ENCODE measurements around the gene SLC15A4. TPM values are rescaled to one million over a fixed set of nuclear protein-coding genes. Genes with fewer than 3 reads are reported as not detected.
"Not testable (repeated sequence)": the region's sequence is repeated elsewhere in the genome, so short reads cannot be mapped to it uniquely, and the experiment has no call there.

The SLC15A4 gene
- total RNA-seq, 1 experiment from 2014 or later, result 14.3 TPM

DNA sequence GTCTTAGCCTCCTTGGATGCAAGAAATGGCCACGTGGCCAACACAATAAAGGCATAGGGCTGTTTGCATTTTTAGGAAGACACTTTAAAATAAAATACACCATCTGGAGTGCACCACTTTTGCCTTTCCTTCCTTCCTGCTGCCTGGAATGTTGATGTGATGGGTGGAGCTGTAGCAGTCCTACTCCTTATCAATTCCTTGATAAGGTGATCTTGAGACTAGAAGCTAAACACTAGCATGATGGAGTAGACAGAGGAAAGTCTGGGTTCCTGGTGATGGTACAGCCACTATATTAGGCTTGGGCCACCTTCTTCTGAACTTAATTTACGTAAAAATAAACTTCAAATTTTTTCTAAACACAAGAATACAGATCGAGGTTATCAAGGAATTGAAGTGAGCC is 26.6 kb upstream of the SLC15A4 start:
- no peak for DNase-seq
- H3K79me2 ChIP-seq (ENCODE audit: low read depth), result no peaks in the 10 kb centered on the region
- TF ChIP-seq EZH2 (IDR thresholded peaks at IDR 0.05; ENCODE audit: low read depth), result no peak
- TF ChIP-seq, protein P1, sequence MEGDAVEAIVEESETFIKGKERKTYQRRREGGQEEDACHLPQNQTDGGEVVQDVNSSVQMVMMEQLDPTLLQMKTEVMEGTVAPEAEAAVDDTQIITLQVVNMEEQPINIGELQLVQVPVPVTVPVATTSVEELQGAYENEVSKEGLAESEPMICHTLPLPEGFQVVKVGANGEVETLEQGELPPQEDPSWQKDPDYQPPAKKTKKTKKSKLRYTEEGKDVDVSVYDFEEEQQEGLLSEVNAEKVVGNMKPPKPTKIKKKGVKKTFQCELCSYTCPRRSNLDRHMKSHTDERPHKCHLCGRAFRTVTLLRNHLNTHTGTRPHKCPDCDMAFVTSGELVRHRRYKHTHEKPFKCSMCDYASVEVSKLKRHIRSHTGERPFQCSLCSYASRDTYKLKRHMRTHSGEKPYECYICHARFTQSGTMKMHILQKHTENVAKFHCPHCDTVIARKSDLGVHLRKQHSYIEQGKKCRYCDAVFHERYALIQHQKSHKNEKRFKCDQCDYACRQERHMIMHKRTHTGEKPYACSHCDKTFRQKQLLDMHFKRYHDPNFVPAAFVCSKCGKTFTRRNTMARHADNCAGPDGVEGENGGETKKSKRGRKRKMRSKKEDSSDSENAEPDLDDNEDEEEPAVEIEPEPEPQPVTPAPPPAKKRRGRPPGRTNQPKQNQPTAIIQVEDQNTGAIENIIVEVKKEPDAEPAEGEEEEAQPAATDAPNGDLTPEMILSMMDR (conservative IDR thresholded peaks at IDR 0.05), result no peak
- ChIA-PET CTCF (no interaction called here), POLR2A (ENCODE audit: unreplicated experiment) (no interaction called here)
- H3K4me1 ChIP-seq (replicated peaks; ENCODE audit: insufficient read depth), result no peaks in the 10 kb centered on the region
- BruUV-seq (replicated peaks), result no TSS peak
- no peaks in the 10 kb centered on the region for H3K9me2 ChIP-seq (ENCODE audit: insufficient read depth)
- H3K4me3 ChIP-seq, result no peak overlapping the region
- peaks cover 50% of the 10 kb centered on the region for H3K27me3 ChIP-seq (ENCODE audit: insufficient read depth, low read depth)
- H3F3A ChIP-seq (ENCODE audit: insufficient read depth, low read depth), result no peaks in the 10 kb centered on the region
- H3K9me3 ChIP-seq (ENCODE audit: insufficient read depth, low read depth), result no peaks in the 10 kb centered on the region
- intact Hi-C loops (cut with micrococcal nuclease; ENCODE audit: unreplicated experiment), result no loop called here
- no peak overlapping the region for H3K4me2 ChIP-seq
- no peak overlapping the region for H3K27ac ChIP-seq
- no peaks in the 10 kb centered on the region for H4K20me1 ChIP-seq (ENCODE audit: insufficient read depth)
- H3K36me3 ChIP-seq (ENCODE audit: low read depth), result no peaks in the 10 kb centered on the region
- no peak overlapping the region for H2AFZ ChIP-seq

DNA sequence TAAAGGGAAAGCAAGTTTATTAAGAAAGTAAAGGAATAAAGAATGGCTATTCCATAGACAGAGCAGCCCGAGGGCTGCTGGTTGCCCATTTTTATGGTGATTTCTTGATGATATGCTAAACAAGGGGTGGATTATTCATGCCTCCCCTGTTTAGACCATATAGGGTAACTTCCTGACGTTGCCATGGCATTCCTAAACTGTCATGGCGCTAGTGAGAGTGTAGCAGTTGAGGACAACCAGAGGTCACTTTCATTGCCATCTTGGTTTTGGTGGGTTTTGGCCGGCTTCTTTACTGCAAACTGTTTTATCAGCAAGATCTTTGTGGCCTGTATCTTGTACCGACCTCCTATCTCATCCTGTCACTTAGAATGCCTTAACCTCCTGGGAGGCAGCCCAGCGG is 26.0 kb upstream of the SLC15A4 start:
- H3K9me2 ChIP-seq (ENCODE audit: insufficient read depth); POLR2A ChIA-PET (ENCODE audit: unreplicated experiment); BruUV-seq (replicated peaks); intact Hi-C loops (cut with micrococcal nuclease; ENCODE audit: unreplicated experiment); H3K79me2 ChIP-seq (ENCODE audit: low read depth); H4K20me1 ChIP-seq (ENCODE audit: insufficient read depth); H3K4me1 ChIP-seq (replicated peaks; ENCODE audit: insufficient read depth); H2AFZ ChIP-seq; H3K9me3 ChIP-seq (ENCODE audit: insufficient read depth, low read depth); H3F3A ChIP-seq (ENCODE audit: insufficient read depth, low read depth); DNase-seq; H3K27ac ChIP-seq; H3K36me3 ChIP-seq (ENCODE audit: low read depth); H3K4me3 ChIP-seq; H3K4me2 ChIP-seq; CTCF ChIA-PET: not testable (repeated sequence)
- peaks cover 44% of the 10 kb centered on the region for H3K27me3 ChIP-seq (ENCODE audit: insufficient read depth, low read depth)

DNA sequence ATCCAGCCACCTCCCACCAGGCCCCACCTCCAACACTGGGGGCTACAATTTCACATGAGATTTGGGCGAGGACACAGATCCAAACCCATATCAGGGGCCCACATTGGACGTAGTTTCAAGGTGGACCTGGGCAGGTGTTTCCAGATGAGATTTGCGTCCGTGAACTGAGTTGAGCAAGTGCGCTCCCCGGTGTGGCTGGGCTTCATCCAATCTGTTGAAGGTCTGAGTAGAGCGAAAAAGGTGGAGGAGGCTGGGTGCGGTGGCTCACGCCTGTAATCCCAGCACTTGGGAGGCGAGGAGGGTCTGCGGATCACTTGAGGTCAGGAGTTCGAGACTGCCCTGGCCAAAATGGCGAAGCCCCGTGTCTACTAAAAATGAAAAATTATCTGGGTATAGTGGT is 24.6 kb upstream of the SLC15A4 start:
- ChIA-PET POLR2A (ENCODE audit: unreplicated experiment) (no interaction called here), CTCF (no interaction called here)
- intact Hi-C loops (cut with micrococcal nuclease; ENCODE audit: unreplicated experiment), result no loop called here
- Histone ChIP-seq H3K4me3 (no peak overlapping the region), H3F3A (ENCODE audit: insufficient read depth, low read depth) (no peaks in the 10 kb centered on the region), H3K4me1 (replicated peaks; ENCODE audit: insufficient read depth) (no peaks in the 10 kb centered on the region), H3K27ac (no peak overlapping the region), H3K9me3 (ENCODE audit: insufficient read depth, low read depth) (no peaks in the 10 kb centered on the region), H3K4me2 (no peak overlapping the region), H3K79me2 (ENCODE audit: low read depth) (no peaks in the 10 kb centered on the region), H3K27me3 (ENCODE audit: insufficient read depth, low read depth) (peaks cover 43% of the 10 kb centered on the region), H4K20me1 (ENCODE audit: insufficient read depth) (no peaks in the 10 kb centered on the region), H3K9me2 (ENCODE audit: insufficient read depth) (no peaks in the 10 kb centered on the region), H3K36me3 (ENCODE audit: low read depth) (no peaks in the 10 kb centered on the region), H2AFZ (no peak overlapping the region)
- no peak for DNase-seq
- BruUV-seq (replicated peaks), result no TSS peak
- TF ChIP-seq EZH2 (IDR thresholded peaks at IDR 0.05; ENCODE audit: low read depth), result no peak
- TF ChIP-seq, protein P1 (conservative IDR thresholded peaks at IDR 0.05), result no peak

DNA sequence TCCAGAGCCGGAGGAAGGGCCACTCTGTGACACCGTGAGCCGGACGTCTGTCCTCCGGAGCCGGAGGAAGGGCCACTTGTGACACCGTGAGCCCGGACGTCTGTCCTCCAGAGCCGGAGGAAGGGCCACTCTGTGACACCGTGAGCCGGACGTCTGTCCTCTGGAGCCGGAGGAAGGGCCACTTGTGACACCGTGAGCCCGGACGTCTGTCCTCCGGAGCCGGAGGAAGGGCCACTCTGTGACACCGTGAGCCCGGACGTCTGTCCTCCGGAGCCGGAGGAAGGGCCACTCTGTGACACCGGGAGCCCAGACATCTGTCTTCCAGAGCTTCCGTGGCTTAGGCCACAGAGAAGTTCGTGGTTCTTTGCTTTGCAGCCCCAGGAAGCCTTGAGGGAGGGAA is 22.9 kb upstream of the SLC15A4 start:
- H3K4me3 ChIP-seq; H3K4me2 ChIP-seq; POLR2A ChIA-PET (ENCODE audit: unreplicated experiment); H2AFZ ChIP-seq; DNase-seq; H3K79me2 ChIP-seq (ENCODE audit: low read depth); BruUV-seq (replicated peaks); H3K36me3 ChIP-seq (ENCODE audit: low read depth); H3F3A ChIP-seq (ENCODE audit: insufficient read depth, low read depth); CTCF ChIA-PET; H3K27ac ChIP-seq; H3K9me2 ChIP-seq (ENCODE audit: insufficient read depth); H3K9me3 ChIP-seq (ENCODE audit: insufficient read depth, low read depth); intact Hi-C loops (cut with micrococcal nuclease; ENCODE audit: unreplicated experiment); H3K4me1 ChIP-seq (replicated peaks; ENCODE audit: insufficient read depth); H4K20me1 ChIP-seq (ENCODE audit: insufficient read depth): not testable (repeated sequence)
- peaks cover 46% of the 10 kb centered on the region for H3K27me3 ChIP-seq (ENCODE audit: insufficient read depth, low read depth)
